DMS153 treated with DMSO at 0.1 percent for 48 hours (cell line): Measurements from ENCODE around the gene TMEM144.
"Not testable (repeated sequence)": the region's sequence is repeated elsewhere in the genome, so short reads cannot be mapped to it uniquely, and the experiment has no call there.

Experiments
- DNase-seq: peaks from one replicate; lab custom pipeline; 2025; ENCODE audit not compliant: unreplicated experiment; lab: John Stamatoyannopoulos, UW

Gene TMEM144

GRCh38 chr4:158234671-158235070 is 24.4 kb downstream of the TMEM144 start:
- DNase-seq: no peak

GRCh38 chr4:158236304-158237030 is 26.2 kb downstream of the TMEM144 start:
- DNase-seq: no peak

GRCh38 chr4:158238575-158238974 is 28.3 kb downstream of the TMEM144 start:
- DNase-seq: no peak

GRCh38 chr4:158239196-158239595 is 28.9 kb downstream of the TMEM144 start:
- no peak for DNase-seq

GRCh38 chr4:158243071-158243470 is 32.8 kb downstream of the TMEM144 start:
- no peak for DNase-seq

GRCh38 chr4:158250321-158250720 is 40.0 kb downstream of the TMEM144 start:
- DNase-seq: no peak

GRCh38 chr4:158253350-158253980 is 43.2 kb downstream of the TMEM144 start:
- DNase-seq: peak; percentile 35

GRCh38 chr4:158254292-158254691 is 44.0 kb downstream of the TMEM144 start:
- no peak for DNase-seq

- peak; percentile 16 for DNase-seq
Observed at GRCh38 chr4:158255727-158256324, 45.5 kb downstream of the TMEM144 start.

GRCh38 chr4:158259955-158260575 is 49.8 kb downstream of the TMEM144 start:
- peak; percentile 26 for DNase-seq

GRCh38 chr4:158261480-158261879 is 51.2 kb downstream of the TMEM144 start:
- no peak for DNase-seq

DNA sequence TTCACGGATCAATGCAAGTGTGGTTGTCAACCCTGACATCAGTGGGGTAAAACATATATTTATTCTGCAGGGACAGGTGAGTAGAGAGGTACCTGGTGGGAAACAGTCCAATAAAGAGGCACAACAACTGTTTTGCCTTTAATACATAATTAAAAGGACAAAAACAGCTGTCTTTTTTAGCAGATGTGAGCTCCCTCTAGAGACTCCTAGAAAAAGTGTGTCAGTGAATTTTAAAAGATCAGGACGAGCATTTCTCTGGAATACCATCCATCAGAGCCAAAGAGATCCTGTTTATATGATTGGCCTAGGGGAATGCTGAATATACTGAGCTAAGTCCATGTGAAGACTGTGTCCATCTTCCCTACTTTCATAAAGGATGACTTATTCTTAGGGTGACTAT is 58.3 kb downstream of the TMEM144 start:
- DNase-seq: no peak

- DNase-seq: no peak
Observed at GRCh38 chr4:158274636-158275035, 64.3 kb downstream of the TMEM144 start.

DNA sequence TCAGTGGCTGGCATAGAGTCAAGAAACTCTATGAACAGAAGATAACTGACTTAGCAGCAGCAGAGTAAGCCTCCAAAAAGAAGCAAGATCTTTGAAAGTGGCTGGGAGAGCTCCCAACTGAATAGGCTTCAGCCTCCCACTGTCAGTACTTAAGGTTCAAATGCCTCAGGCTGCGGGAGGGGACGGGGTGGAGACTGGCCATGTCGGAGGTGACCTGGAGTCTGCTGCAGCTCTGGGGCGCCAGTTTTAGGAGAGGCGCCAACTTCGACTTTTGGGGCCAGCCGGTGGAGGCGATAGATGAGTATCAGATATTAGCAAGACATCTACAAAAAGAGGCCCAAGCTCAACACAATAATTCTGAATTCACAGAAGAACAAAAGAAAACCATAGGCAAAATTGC is 67.3 kb downstream of the TMEM144 start:
- DNase-seq: no peak

- not testable (repeated sequence) for DNase-seq
Observed at GRCh38 chr4:158279052-158279451, 68.8 kb downstream of the TMEM144 start.

DNA sequence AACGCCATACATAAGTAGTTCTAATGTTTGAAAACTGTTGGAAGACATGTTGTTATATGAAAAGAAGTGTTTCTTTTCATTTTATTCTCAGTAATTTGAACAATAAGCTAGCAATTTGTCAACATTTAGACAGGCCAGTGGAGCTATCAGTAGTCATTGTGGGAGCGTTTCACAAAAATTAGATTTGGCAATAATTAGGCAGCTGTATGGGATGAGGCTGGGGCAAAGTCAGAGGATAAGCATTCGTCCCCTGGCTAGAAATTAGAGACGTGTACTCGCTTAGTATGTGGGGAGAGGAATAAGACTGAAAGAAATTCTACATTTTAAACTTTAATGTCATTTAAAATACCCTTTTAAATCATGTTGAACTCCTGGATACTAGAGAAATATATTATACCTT is 70.6 kb downstream of the TMEM144 start:
- DNase-seq: no peak

- DNase-seq: no peak
Observed at GRCh38 chr4:158282252-158282651, 72.0 kb downstream of the TMEM144 start.

- DNase-seq: no peak
Observed at GRCh38 chr4:158285429-158286216, 75.3 kb downstream of the TMEM144 start.

- no peak for DNase-seq
Observed at GRCh38 chr4:158290912-158291311, 80.6 kb downstream of the TMEM144 start.

DNA sequence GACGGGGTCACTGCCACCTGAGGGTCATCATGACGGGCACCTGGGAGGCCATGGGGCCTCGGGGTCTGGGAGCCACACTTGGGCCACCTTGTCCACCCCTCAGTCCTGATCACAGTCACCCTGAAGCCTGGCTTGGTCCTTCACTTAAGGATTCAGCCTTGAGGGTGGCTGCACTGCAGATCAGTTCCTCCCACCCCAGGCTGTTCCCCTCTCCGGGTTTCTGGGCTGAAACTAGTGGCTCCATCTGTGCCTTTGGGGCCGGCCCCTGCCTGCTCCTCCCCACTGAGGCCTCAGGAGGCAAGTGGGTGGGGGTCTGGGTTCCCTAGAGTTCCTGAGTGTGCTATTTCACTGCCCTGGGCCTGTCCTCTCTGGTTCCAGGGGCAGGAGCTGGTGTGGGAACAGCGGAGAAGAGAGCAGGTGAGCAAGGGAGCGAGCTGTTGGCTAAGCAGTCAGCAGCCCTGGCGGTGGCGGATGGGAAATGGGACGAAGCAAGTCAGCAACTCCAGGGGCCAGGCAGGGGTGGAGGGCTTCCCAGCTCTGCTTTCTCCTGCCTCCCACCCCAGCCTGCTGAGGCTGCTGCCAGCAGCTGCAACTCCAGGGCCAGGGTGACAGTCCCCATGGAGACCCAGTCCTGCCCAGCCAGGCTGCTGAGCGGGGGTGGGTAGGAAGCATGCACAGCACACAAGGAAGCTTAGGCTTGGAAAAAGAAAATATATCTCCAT is 81.2 kb downstream of the TMEM144 start:
- no peak for DNase-seq
